SIG-M5 treated with dmso at 0.1 percent for 504 hours (cell line): ENCODE data around the gene ETS2.

Source experiments
- DNase-seq: peaks from one replicate; lab custom pipeline; 2025; ENCODE audit not compliant: unreplicated experiment; lab: John Stamatoyannopoulos, UW

ETS2 gene

DNA sequence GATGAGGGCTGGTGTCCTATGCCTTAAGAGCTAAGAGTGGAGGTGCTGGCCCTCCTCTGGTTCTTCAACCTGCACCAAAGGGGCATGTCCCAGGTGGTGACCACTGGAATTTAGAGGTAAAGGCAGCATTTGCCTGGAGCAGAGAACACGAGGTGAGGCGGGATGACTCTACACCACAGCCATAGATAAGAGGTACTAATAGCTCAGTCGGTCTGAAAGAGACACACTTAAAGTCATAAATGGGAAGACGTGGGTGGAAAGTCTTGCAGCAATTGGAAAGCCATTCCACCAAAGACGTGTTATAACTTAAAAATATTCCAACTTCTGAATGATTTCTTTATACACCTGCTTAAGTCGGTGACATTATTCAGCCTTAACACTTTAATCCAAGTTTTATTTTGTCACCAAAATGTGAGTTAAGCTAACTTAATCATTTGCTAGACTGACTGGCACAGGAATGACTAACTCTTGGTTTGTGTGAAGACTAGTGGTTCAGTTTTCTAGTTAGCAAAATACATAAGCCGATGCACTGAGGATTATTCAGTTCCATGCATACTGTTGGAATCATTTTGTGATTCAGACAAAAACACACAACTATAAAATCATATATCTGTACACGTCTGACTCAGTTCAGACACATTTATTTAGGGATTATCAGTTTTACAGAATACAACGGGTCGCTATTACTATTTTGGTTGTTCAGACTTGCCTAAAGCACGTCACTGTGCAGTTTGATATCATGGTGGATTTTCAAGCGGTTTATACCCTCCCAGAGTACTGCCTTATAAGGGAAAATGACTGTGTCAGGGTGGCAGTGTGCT is 4.6 kb upstream of the ETS2 start:
- DNase-seq = no peak

DNA sequence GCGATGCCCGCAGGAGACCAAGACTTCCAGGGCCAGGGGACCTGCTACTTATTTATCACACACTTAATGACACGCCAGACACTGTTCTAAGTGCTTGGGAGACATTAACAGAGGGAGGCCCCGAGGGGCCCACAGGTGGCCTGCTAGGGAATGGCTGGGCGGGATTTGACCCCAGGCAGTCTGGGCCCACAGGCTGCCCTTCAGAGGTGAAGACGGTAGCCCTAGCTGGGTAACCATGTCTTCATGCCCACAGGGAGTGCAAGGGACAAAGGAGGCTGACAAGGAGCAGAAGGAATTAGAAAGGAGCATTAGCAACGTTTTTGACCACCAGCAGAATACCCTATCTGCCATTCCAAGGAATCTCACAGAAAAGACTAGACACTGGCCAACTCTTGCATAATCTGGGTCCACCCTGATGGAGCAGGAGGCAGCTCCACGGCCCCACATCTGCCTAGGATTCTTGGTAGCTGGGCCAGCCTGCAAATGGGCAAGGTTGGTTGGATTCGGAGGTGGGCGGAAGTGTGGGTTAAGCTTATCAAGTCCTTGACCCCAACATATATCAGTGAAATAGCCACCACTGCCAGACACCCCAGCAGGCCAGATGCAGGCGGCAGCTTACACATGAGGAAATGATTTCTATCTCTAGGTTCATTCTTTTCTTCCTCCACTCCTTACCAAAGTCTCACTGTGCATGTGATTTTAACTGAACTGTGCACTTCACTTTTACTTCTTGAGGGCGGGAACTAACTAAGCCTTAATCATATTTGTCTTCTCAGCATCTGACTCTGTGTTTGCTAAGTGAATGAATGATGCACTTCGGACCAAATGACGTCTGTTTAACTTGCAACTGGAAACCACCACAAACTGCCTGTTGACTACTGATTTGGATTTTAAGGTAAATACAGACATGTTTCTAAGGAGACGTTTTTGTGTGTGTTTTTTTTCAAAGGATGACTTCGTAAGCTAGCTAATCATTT is 3.4 kb upstream of the ETS2 start:
- DNase-seq = peak; percentile 53

DNA sequence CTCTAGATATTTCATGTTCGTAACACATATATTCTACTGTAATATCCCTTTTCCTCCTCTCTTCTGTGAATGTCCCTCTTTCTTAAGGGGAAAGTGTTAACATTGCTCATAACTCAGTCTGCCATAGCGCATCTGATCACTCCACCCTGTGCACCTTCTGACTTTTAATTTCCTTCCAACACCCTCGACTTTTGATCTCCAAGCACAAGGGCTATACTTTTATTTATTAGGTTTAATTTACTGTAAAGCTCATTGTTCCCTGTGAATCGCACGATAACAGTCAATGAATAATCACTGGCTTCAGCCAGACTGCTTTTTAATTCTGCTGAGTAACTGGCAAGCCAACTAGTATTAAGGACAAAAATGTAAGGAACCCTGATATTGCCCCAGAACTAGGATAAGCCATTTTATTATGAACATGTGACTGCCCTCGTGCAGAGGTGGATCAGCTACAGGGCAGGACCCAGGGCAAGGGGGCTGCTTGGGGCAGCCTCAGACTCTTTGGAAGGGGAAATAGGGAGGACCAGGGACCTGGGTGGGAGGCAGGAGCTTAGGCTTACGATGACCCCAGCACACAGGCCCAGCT is 2.6 kb upstream of the ETS2 start:
- DNase-seq = no peak

DNA sequence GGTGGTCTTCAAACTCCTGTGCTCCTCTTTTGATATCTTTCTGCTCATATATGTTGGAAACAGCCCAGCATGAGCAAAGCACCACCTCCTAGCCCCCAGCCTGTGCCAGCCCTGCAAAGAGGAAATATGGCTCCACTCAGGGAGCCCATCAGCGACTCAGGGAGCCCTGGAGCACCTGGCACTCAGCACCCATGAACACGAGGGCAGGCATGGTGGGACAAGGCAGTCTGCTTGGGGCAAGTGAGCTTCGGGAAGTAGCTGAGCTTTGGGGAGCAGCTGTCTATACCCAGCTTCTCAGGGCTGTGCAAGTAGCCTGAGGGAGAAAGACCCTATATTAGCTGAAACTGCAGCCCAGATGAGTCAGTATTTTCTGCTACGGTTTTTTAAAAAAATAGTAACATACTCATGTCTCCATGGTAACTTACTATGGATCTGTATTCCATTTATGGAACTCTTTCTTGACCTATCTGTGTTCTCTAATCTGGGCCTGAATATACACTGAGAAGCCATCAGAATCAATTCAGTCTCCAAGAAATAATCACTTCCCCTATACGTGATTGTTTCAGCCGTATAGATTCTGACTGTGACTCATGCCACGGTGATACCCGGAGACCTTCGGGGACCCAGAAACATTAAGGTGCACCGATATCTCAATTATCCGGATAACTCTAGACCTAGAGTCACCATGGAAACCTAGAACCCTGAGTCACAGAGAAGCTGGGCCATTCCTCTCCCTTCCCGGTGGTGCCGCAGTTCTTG is 1.5 kb upstream of the ETS2 start:
- DNase-seq = peak; percentile 40

DNA sequence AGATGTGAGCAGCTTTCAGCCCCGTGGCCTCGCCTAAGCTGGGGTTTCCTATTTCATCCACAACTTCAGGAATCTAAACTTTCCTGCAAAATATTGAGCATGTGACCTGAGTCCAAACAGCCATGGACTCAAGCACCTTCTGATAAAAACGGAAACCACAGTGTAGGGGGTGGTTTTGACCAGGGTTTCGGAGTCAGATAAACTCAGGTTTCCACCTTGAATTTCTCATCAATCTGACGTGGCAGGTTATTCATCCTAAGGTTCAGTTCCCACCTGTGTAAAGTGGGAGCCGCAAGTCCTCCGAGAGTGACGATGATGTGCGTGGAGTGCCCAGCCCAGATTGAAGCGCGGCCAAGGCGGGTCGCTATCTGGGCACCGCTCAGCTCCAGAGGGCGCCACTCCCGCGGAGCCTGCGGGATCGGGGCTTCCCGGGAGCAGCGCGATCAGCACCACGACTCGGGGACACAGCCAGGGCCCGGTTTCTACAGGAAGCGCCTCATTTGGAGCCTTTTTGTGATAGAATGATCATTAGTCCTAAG is 871 bp upstream of the ETS2 start:
- peak; percentile 49 for DNase-seq

DNA sequence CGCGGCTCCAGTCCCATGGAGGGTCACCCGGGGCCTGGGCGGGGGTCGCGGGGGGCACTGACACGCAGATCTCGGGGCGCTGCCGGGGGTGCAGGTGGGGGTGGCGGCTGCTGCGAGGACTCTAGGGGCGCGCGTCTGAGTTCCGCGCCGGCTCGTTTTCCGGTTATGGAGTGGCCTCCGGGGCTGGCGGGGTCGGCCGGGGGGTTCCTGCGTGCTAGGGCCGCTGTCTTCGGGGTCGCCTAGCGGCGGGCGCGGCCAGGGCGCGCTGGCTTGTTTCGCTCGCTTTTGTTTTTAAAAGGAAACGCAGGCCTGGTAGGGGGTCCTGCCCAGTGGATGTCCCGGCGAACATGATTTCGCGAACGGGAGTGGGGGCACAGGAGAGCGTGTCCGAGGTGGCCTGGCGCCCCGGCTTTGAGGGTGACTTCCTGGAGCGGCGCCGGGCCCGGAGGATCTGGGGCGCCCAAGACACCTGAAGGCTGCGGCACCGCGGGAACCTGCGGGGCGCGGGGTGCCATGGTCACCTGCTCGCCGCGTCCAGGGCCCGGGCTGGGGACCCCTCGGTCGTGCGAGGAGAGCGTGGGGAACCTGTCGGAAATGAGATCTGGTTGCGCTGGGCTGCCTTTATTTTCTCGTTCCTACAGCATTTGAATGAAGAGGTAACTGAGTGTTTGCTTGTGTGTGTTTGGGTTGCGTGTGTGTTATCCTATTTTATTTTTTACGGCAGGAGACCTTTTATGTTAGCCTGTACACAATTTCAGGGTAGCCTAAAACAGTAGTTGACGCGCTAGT is 618 bp downstream of the ETS2 start:
- DNase-seq = no peak

DNA sequence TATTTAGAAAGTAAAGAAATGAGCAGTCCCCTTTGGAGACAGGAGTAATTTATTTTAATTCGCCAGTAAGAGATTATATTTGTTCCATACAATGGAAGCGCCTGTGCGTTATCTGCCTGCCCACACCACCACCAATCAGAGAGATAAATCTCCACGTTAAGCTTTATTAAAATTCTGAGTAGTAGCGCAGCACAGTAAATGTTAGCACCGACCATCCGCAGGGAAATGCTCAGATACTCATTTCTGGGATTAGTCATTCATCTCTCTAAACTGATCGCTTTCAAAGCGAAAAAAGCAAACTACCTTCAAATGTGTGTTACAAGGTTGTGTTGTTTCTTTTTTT is 1.2 kb downstream of the ETS2 start:
- DNase-seq = peak; percentile 50

DNA sequence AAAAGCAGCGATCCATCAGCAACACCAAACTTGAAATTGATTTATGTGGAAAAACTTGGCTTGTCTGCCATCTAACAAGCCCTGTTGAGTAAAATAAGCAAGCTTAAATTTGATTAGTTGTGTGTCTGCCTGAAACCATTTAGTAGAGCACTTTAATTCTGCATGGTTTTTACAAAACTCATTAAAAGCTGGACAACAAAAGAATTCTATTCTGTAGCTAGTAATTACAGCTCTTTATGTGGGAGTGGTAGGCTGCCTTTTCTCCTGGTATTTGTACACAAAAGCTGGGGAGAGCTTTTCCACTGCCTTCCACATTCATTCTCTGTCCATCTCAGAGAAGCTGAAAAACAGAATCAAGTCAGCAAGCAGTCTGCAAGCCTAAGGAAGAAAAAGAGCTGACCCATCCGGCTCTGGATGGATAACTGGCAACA is 1.7 kb downstream of the ETS2 start:
- DNase-seq = no peak

DNA sequence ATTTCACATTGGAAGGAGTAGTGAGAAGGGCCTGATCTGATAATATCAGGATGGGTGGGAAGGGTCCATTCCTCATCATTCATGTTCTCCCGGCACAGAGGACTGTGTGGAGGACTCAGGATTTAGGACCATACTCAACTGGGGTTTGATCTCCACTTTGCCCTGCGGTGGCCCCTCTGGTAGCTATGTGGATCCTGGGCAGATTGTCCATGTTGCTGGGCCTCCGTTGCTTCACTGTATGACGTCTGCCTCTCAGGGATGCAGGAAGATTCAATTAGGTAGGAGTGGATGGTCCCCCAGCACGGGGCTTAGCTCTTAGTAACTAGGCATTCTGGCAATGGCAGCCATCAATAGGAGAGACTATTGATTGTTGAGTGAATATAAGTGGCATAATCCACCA is 2.3 kb downstream of the ETS2 start:
- no peak for DNase-seq

DNA sequence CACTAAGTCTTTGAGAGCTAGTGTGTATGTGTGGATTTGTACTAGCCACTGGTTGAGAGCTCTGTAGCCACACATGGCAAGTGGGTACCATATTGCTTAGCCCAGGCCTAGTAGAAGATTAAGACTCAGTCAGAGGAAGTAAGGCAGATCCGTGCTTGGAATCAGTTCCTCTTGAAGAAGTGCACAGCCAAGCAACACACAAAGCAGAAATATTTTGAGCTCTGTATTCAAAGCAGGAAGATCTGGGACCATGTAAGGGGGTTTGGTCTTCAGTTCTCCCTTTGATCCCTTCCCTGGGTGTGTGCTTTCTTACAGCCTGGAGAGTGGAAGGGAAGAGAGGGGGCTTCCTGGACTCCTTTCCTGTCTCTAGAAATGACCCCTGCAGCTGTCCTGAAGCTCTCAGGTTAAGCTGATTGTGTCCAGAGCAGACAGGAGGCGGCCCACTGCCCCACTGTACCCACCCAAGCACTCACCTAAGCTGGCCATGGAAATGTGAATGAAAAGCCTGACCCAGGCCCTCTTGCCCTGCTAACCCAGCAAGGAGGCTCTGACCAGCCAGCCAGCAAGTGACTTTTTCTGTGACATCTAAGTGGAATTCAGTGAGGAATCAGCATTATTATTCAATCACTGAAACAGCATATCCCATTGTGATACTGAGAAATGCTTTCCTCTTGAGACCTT is 3.6 kb downstream of the ETS2 start:
- DNase-seq = peak; percentile 74

DNA sequence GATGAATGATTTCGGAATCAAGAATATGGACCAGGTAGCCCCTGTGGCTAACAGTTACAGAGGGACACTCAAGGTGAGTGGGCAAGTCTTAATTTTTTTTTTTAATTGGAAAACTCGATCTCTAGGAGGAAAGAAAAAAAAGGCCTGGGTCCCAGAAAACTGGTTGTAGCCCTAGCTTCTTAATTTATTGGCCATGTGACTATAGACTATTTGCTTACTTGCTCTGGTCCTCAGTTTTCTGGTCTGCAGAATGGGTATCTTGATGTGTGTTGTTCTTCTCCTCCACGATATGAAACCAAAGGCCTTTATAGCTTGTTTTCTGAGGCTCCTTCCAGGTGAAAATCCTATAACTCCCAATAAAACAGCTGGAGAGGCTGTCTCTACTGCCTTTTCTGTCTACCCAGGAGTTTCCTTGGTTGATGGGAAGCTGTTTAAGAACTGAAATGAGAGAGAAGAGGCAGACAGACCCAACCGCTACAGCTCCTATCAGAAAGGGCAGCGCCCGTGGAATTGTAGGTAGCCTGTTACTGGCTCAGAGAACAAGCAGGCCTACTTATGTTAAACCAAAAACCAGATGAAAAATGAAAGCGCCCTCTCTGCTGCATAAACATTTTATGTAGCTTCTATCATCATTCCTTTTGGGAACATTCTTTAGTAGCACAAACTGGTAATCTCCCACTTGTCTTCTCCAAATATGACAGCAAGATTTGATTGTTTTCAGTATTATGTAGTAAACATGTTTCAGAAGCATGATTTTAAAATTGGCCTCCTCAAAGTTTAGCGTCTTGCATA is 4.5 kb downstream of the ETS2 start:
- DNase-seq = no peak

DNA sequence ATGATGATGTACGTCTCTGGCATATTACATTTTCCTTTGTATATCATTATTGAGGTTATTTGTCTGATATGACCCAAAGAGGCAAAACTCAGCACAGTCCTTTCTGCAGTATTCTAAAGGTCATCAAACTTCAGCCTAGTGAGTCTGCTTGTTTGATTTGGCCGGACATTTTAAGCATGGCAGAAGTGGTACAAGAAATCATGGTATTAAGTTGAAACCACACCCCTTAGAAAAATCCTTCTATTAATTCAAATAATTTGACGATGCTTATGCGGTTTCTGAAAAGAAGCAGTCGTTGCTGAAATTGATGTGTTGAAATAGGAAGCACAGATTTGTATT is 5.1 kb downstream of the ETS2 start:
- DNase-seq = no peak

DNA sequence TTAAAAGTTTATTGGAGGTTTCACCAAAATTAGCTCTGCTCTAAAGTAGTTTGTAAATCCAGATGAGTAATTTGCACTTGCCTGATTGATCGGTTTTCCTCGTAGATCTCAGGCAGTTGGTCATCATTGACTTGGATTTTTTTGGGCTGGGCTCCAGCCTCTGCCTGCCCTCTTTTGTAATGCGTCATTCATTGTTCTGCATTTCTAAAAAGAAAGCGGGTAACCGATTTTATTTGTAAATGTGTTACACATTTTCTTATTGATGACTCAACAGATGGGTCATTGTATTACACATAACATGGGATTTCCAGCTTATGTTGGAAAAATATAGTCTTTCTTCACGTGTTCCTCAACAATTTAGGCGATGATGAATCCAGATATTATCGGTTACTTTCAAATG is 5.5 kb downstream of the ETS2 start:
- DNase-seq = no peak

DNA sequence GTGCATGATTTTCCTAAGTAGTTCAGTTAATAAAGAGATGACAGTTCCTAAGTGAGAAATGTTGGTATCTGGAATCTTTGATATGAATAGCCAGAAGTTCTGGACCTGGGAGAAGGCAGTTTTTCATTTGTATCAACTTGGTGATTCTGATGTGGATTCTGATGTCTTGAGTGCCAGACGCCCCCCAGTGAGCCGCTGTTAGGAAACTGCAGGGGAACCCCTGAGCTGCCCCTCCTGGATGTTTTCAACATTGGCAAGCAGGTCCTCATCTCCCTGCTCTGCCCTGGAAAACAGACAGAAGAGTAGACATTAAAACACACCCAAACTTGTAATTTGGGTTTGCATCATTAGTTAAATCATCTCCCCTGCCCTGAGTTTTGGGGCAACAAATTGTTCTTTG is 7.4 kb downstream of the ETS2 start:
- DNase-seq = no peak

DNA sequence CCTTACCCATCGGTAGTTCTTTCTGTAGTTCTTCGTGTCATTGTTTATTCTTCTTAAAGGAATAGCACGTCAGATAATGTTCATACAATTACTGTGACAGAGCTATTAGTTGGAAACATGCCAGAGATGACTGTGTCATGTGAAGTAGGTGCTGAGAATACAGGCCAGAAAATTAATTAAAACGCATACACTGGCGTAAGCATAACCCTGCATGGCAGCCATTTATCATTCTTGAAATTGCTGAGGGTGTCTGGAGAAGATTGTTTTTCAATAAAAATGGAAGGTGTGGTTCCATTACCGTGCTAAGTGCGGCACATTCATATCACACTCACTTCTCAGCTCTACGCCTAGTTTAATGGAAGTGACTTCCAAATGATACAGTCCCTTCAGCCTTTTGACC is 7.8 kb downstream of the ETS2 start:
- DNase-seq = no peak

DNA sequence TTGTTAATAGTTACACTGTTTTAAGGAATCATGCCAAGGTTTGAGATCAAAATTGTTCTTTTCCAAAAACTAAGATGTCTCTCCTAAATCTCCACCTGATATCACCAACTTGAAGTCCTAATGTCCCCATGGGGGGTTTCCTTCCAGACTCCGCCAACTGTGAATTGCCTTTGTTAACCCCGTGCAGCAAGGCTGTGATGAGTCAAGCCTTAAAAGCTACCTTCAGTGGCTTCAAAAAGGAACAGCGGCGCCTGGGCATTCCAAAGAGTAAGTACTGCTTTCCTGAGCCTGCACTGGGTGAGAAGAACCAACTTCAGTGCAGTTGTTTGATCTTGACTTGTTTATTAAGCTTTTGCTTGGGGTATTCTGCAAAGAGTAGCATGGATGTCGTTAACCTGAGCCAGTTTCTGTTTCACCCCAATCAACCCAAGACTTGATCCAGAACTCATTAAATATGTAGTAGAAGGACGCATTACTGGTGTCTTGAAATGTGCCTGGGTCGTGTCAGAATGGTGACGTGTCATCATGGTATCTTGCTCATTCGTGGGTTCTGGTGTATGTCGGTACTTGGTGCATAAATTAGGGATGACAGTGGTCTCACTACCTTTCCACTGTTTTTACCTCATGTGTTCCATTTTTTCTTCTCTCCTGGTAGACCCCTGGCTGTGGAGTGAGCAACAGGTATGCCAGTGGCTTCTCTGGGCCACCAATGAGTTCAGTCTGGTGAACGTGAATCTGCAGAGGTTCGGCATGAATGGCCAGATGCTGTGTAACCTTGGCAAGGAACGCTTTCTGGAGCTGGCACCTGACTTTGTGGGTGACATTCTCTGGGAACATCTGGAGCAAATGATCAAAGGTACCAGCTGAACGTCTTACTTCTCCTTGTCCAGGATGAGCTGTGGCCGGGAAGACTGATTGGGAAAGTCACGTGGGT is 8.7 kb downstream of the ETS2 start:
- no peak for DNase-seq

DNA sequence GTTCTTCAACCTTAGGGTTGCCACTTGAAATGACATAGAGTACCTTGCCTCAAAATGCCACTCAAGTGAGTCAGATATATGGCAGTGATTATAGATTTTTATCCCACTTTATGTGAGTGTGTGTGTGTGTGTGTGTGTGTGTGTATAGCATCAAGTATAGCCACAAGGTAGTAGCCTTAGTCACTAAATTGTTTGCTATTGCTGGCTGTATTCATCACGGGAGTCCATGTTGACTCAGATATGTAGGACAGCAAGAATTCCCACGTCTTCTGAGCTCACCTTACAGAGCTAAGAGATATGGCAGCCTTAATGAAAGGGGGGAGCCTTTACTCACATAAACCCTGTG is 9.3 kb downstream of the ETS2 start:
- DNase-seq = no peak
